GM18868 (cell line): ENCODE results near the gene HSPBAP1.
A peak's percentile ranks its signal among the peaks of the same experiment; 100 is the strongest.

Experiments used
- ATAC-seq: cut with Tn5 transposase; IDR thresholded peaks from one replicate; pipeline ENCODE4 v1.9.1; 2021; ENCODE audit warnings: mild to moderate bottlenecking, moderate library complexity; ENCODE audit not compliant: unreplicated experiment

The HSPBAP1 gene, protein sequence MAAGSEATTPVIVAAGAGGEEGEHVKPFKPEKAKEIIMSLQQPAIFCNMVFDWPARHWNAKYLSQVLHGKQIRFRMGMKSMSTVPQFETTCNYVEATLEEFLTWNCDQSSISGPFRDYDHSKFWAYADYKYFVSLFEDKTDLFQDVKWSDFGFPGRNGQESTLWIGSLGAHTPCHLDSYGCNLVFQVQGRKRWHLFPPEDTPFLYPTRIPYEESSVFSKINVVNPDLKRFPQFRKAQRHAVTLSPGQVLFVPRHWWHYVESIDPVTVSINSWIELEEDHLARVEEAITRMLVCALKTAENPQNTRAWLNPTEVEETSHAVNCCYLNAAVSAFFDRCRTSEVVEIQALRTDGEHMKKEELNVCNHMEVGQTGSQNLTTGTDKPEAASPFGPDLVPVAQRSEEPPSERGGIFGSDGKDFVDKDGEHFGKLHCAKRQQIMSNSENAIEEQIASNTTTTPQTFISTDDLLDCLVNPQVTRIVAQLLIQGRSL

DNA sequence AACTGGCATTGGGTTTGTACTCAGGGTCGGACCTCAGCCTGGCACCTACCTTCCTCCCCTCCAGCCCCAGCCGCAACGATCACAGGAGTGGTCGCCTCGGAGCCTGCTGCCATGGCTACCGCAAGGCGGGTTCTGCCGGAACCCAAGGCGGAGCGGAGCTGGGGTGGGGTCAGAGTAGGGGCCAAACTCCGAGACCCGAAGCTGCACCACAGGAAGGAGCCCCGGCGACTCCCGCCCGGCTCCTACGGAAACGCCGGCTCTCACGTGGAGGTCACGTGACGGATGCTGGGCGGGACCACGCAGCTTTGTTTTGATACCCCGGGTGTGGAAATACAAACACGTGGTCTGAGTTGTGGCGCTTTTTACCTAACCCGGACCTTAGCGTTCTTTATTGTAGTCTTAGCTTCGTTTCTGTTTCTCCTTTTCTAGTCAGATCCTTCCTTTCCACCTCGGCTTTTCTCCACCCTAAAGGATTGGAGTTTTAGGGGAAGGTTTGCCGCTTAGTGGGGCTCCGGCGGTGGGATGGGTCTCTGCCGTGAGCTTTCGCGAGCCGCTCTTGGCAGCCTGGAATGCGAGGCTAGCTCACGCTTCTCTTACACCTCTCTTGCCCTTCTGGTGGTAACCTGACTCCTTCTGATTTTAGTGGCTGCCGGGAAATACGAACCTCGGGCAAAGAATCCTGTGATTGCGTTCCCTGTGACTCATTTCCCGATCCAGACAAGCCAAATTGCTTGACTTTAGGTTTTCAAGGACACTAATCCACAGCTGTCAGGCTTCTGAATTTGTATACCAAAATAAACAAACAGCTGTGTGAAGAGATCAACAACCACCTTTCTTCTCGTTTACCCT is at the start of gene HSPBAP1:
TSS of gene HSPBAP1 (minus strand) at position 264 of the 849 bp plus-strand sequence. CDS start at position 113, 151 bp downstream.
- peak; percentile 66 for ATAC-seq

DNA sequence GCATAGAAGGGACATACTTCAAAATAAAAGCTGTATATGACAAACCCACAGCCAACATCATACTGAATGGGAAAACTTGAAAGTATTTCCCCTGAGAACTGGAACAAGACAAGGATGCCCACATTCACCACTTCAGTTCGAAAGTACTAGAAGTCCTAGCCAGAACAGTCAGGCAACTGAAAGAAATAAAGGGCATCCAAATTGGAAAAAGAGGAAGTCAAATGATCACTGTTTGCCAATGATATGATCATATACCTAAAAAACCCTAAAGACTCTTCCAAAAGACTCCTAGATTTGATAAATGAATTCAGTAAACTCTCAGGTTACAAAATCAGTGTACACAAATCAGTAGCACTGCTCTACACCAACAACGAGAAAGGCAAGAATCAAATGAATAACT is 42.0 kb upstream of the HSPBAP1 start:
- ATAC-seq, result no peak

DNA sequence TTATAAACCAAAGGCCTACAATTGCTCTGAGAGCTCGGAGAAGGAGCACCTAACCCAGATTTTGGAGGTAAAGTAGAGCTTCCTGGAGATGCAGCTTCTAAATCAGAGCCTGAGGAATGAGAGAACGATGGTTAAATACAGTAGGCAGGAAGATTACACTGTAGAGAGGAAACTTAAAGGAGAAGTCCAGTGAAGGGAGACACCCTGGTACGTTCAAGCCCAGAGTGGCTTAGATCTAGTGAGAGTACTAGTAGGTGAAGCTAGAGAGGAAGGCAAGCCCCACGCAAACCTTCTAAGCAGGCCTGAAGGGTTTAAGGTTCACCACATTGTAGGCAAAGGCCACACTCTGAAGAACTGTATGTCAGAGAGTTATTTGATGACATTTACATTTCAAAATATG is 34.6 kb upstream of the HSPBAP1 start:
- no peak for ATAC-seq

DNA sequence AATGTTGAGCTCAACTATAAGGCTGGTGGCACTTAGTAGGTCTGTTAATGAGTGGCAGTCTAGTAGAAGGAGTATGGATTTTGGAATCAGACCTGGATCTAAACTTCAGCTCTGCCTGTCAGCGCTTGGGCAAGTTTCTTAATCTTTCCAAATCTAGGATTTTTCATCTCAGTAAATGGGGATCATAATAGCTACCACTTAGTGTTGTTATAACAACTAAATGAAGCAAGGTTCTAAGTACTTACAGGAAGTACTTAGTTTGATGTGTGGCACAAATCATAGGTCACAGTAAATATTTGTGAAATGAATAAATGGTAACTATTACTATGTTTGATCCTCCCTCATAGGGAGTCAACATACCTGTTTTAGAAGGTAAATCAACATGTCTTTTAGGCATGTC is 32.6 kb upstream of the HSPBAP1 start:
- ATAC-seq, result no peak

DNA sequence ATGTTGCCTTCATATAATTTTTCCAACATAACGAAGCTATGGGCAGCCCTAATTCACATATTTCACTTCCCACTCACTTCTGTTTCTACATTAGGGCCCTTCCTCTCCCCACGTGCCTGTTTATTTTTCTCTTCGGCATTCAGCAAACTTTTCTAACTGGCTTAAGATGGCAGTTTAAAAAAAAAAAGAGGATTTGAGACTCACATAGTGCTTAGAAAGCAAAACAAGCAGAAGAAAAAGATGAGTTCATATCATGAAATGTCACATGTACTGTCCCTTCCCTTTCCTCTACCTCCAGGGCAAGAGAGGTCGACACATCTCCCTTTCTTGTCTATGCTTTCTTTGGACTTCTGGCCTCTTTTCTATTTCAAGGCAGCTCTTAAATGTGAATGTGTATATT is 31.8 kb upstream of the HSPBAP1 start:
- no peak for ATAC-seq

DNA sequence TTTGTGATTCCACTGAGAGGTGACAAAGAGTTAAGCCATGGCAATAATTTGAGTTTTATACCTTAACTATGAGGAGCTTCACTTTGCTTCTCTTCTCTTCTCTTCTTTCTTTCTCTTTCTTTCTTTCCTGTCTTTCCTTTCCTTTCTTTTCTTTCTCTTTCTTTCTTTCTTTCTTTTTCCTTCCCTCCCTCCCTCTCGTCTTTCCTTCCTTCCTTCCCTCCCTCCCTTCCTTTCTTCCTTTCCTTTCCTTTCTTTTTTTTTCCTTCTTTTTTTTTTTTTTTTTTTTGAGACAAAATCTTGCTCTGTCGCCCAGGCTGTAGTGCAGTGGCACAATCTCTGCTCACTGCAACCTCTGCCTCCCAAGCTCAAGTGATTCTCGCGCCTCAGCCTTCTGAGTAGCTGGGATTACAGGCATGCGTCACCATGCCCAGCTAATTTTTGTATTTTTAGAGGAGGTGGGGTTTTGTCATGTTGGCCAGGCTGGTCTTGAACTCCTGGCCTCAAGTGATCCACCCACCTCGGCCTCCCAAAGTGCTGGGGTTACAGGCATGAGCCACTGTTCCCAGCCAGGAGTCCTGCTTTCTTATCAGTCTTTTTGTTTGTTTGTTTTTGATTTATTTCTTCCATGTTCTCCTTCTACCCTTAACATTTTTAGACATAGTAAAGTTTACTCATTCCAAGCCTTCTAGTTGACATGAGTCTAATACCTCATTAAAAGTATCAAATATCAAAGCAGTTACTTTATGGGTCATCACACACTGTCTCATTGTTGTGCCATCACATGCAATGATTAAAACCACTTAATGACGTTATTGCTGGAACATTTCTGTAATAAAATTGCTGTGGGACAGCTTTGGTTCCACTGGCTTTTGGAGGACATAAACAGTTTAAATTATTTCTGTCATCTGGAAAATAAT is 31.1 kb upstream of the HSPBAP1 start:
- no peak for ATAC-seq

DNA sequence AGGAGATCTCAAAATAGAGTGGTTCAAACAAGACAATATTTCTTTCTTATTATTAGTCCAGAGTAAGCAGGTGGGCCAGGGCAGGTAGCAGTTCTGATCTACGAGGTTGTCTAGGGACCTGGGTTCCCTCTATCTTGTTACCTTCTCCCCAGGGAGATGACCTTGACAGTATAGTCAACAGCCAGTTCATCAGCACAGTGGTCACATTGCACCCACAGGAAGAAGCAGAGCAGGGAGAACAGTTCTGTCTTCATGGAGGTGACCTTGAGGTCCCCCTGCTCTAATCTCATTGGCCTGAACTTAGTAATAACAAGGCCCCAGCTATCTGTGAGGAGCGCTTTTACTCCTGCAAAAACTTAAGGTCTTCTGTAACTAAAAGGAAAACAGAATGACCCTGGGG is 23.0 kb upstream of the HSPBAP1 start:
- ATAC-seq, result no peak

DNA sequence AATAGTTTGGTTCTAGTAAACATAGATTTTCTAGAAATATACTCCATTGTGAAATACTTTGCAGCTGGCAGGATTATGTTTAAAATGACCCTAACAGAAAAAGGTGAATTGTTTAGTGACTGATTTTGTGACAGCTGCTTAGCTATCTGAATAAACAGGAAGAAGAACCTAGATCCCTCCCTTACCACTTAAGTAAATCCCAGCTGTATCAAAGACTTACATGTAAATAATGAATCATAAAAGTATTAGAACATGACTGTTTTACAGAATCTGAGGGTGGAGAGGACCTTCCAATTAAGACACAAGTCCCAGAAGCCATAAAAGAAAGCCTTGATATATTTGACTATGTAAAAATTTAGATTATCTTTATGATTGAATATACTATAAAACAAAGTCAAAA is 17.1 kb upstream of the HSPBAP1 start:
- ATAC-seq, result no peak

DNA sequence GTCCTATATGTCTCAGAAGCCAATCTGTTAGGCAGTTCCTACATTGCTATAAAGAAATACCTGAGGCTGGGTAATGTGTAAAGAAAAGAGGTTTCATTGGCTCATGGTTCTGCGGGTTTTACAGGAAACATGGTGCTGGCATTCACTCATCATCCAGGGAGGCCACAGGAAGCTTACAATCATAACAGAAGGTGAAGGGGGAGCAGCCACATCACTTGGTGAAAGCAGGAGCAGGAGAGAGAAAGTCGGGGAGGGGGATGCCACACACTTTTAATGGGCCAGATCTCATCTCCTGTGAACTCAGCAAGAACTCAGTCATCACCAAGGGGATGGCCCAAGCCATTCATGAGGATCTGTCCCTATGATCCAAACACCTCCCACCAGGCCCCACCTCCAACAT is 10.3 kb upstream of the HSPBAP1 start:
- ATAC-seq, result no peak

DNA sequence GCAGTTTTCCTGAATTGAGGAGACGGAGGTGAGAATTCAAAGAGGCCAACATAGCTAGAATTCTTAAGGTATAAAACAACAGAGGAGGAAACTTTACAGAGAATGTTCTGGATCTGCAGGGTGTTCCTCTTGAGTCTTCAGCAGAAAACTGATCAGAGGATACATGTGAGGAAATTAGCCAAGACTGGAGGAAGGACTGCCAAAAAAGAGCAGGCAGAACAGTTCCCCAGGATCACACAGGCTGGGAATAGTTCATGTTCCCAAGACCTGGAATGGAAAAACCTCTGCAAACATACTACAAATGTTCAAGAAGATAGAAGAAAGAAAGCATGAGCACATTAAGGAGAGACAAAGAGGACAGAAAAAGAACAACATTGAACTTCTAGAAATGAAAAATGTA is 8.7 kb upstream of the HSPBAP1 start:
- no peak for ATAC-seq

DNA sequence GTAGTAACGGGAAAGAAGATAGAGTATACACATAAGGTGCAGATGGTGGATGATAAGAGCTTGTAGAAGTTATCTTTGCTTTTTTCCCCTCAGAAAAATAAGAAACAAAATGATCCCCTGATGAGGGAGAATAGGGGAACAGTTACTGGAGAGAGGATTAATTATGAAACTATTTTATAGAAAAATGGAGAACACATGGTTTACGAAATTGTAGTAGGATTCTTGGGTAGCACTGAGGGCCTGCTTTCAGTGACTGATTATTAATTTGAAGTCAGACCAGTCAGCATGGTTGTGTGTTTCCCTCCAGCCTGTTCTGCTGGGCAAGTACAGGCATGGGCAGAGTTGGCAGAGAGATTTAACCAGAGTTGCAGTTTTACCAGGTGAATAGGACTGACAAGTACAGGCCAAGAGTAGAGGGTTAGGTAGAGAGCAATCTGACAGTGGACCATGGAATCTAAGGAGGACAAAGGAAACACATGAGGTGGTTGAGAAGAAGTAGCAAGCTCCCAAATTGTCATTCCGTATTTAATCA is 7.1 kb upstream of the HSPBAP1 start:
- ATAC-seq, result no peak

DNA sequence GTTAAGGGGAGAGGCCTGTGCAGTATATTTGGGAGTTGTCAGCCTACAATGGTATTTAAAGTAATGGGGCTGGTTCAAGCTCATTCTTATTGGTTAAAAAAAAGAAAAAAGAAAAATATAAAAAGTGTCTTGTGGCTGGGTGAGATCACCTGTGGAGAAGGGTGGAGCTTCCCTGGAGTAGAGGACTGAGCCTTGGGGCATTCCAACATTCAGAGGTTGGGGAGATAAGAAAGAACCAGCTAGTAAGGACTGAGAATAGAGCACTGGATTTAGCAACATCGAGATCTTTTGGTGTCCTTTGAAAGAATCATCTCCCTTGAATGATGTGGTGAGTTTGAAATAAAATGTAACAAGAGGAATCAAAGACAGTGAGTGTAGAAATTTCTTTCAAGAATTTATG is 6.4 kb upstream of the HSPBAP1 start:
- no peak for ATAC-seq

DNA sequence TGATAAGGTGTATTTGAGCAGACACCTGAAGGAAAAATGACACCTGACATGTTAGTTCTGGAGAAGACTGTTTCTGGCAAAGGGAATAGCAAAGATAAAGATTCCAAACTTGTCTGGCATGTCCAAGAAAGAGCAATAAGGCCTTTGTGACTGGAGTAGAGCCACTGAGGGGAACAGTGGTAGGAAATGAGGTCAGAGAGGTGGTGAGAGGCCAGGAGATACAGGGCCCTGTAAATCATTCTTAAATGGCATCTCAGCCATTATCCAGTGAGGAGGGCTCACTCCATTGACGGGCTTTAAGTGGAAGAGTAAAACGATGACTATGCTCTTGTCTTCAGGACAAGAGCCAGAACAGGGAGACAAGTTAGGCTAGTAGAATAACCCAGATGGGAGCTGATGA is 5.7 kb upstream of the HSPBAP1 start:
- no peak for ATAC-seq

DNA sequence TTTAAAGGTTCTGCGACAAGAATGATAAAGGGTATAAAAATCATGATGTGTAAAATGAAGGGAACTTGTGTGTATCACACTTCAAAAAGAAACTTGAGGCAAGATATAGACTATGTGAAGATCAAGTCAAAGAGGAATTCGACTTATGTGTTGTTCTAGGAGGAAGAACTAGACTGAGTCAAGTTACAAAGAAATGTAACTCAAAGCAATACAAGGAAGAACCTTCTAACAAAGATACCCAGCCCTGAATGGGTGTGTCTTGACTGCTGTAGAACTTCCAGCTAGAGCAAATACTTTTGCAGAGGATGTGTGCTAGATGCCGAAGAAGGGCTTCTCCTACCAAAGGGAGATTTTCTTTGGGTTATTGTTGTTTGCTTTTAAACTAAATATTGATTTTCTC is 3.7 kb upstream of the HSPBAP1 start:
- ATAC-seq, result no peak

DNA sequence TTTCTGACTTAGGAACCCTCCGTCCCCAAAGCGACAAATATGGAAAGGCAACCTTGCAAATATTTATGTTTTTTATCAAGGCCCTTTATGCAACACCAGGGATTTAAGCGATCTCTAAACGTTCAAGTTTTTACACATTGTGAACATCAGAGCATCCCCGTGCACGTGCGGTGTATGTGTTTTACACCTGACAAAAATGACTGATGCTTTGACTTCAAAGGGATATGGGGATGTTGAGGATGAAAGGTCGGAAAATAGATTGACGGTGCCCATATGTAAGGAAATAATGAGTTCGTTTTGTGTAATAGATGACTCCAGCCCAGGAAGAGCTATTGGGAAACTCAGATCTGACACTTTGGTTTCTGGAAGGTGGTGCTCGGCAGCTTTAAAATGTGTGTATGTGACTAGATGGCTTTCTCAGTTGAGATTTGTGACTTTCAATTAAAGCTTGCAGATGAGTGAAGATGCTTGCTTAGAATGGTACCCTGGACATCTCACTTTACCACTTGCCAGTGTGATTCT is 2.1 kb upstream of the HSPBAP1 start:
- no peak for ATAC-seq

DNA sequence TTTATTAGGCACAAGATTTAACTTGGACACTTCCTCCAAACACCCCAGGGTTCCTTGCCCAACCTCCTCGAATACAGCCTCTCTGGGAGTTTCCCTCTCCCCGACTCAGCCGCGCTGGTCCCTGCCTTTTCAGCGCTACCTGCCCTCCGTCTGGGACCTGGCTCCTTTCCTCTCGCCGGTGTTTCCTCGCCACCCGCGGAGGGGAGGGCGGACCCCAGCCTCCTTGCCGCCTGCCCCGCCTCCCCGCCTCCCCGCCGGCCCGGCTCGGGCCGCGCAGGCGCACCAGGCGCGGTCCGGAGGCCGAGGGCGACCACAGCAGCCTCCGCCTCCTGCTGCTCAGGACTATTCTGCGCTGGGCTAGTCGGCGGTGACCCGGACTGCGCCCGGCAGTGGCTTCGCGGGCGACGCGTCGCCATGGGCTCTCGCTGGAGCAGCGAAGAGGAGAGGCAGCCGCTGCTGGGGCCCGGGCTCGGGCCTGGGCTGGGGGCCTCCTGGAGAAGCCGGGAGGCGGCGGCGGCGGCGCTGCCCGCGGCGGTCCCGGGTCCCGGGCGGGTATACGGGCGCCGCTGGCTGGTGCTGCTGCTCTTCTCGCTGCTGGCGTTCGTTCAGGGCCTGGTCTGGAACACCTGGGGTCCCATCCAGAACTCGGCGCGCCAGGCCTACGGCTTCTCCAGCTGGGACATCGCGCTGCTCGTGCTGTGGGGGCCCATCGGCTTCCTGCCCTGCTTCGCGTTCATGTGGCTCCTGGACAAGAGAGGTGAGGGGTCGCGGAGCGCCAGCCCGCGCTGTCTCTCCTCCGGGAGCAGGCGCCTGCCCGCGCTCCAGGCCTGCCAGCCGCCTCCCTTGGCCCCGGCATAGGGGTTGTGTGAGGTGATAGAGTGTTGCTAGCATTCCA is 1.4 kb upstream of the HSPBAP1 start, which contains the start of gene SLC49A4:
TSS of gene SLC49A4 (plus strand) at position 291 of the 895 bp plus-strand sequence. CDS start at position 415, 124 bp downstream.
- ATAC-seq, result peak; percentile 79

DNA sequence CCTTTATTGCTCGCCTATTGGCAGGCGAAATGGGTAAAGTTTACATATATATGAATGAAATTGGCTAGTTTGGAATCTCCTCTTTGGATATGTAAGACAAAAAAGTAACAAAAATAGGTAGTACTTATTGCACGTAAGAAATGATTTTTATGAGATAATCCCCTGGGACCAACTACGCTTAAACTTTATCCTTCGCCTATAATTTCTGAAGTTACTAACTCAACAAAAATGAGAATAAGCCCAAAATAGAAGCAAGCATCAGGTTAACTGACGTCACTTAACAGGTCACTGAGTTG is 800 bp upstream of the HSPBAP1 start:
- ATAC-seq, result no peak

DNA sequence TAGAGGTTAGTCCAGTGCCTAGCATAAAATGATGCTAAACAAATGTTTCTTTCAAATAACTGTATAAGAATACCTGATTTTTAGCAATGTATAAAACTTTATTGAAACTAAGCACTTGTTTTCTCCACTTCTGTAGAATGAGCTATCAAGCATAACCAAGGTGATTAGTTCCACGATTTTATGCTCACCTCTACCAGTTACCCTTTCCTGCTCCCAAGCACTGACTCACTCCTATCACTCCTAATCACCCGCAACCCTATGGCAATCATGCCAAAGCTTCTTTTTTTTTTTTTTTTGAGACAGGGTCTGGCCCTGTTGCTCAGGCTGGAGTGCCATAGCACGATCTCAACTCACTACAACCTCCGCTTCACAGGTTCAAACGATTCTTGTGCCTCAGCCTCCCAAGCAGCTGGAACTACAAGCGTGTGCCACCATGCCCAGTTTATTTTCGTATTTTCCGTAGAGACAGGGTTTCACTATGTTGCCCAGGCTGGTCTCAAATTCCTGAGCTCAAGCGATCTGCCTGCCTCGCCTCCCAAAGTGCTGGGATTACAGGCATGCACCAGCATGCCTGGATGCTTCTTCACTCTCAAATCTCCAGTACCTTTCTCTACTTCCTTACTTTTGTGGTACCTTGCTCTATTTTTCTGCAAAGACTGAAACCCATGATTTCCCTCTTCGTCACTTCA is 3.9 kb downstream of the HSPBAP1 start:
- ATAC-seq, result no peak

DNA sequence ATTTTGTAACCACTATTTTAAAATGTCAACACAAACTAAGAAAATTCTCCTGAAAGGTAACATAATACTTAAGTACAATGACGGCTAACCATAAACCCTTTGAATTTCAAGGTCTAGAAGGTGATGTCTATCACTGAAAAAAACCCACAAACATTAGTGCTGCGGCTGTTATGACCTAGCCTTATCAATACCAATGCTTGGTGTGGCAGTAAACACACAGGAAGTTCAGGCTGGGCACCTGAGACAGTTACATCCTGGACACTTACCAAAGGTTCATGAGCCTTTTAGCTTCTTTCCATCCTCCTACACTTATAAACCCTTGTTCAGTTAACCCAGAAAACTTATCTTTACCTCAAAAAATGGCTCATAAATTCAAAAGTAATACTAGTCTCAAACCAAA is 5.8 kb downstream of the HSPBAP1 start:
- no peak for ATAC-seq
